Kidney (tissue), 14 donors: Measurements from ENCODE around the gene ABLIM1. TPM values are rescaled to one million over a fixed set of nuclear protein-coding genes. Genes with fewer than 3 reads are reported as not detected.
A peak's percentile ranks its signal among the peaks of the same experiment; 100 is the strongest.

ENCODE experiments used
- DNase-seq, 5 donors: peaks; one replicate each; pipeline ENCODE4 v3.0.0-alpha.2; 2013 to 2020
- FAIRE-seq: peaks from 2 replicates; lab custom pipeline; 2012; peaks lifted over from hg19 to GRCh38; lab: Jason Lieb, UNC
- H3K27ac ChIP-seq, 2 donors: one replicate each; pipeline ENCODE4 v1.7.0; 2013; ENCODE audit warnings: low read depth in 2 of 2, low read length in 2 of 2, inconsistent platforms in 1 of 2
- H3K27me3 ChIP-seq: one replicate; pipeline ENCODE4 v1.7.1; 2013; ENCODE audit warnings: low read length, inconsistent platforms; ENCODE audit not compliant: control insufficient read depth, insufficient read depth
- H3K36me3 ChIP-seq, 3 donors: one replicate each; pipeline versions ENCODE4 v1.7.0 to v1.7.1; 2013; ENCODE audit warnings: low read length in 3 of 3, control low read depth in 1 of 3, inconsistent platforms in 1 of 3; ENCODE audit not compliant: insufficient read depth in 3 of 3, control insufficient read depth in 2 of 3
- H3K4me1 ChIP-seq, 3 donors: one replicate each; pipeline versions ENCODE4 v1.7.0 to v1.7.1; 2013; ENCODE audit warnings: low read length in 3 of 3, inconsistent platforms in 1 of 3, low read depth in 1 of 3; ENCODE audit not compliant: control insufficient read depth in 2 of 3, insufficient read depth in 2 of 3
- H3K4me3 ChIP-seq, 3 donors: one replicate each; pipeline versions ENCODE4 v1.7.0 to v1.8.1; 2013; ENCODE audit warnings: low read length in 3 of 3, control low read depth in 1 of 3, inconsistent platforms in 1 of 3
- H3K9ac ChIP-seq, 3 donors: one replicate each; pipeline versions ENCODE4 v1.7.0 to v1.7.1; 2013; ENCODE audit warnings: low read length in 3 of 3, control low read depth in 1 of 3, inconsistent platforms in 1 of 3
- H3K9me3 ChIP-seq, 3 donors: one replicate each; pipeline versions ENCODE4 v1.7.0 to v1.7.1; 2013; ENCODE audit warnings: low read length in 3 of 3, control low read depth in 1 of 3, inconsistent platforms in 1 of 3; ENCODE audit not compliant: control insufficient read depth in 2 of 3, insufficient read depth in 1 of 3
- CTCF ChIP-seq: IDR thresholded peaks from 3 replicates; pipeline ENCODE4 v1.5.1; 2012; ENCODE audit warnings: mild to moderate bottlenecking, moderate library complexity, borderline replicate concordance; ENCODE audit not compliant: insufficient read depth; ENCODE audit errors: extremely low read depth
- intact Hi-C: fragments of 100-400 bp; cut with DNase I; formaldehyde crosslinking; loops from one replicate; pipeline ENCODE4 v1.11.1; 2022
- polyA plus RNA-seq: library from polyadenylated mRNA; stranded (reverse); fragments of 350-450 nt; fragmentation: Illumina TruSeq; extraction: RNeasy Lipid Tissue Mini Kit (QIAGEN cat#74804); gene quantifications from one replicate; pipeline ENCODE4 v1.2.3, GENCODE V29; 2014; ENCODE audit warnings: low read depth, low replicate concordance; ENCODE audit not compliant: insufficient read depth
- total RNA-seq: library from RNA; stranded (reverse); fragmentation: NEBNext Ultra II Directional; extraction: Animal tissue kit (Norgen Biotek cat#: 25700); gene quantifications from one replicate; pipeline ENCODE4 v1.2.1, GENCODE V29; 2021
- donor health status: control.
- donor health status: control.
- donor health status: control.
- donor health status: control.
- donor health status: control.
- donor health status: DM: yes; HTN: yes; CAD: no.
- donor health status: Normal renal cell carcinoma (clear cell type).

The ABLIM1 gene
- total and polyA plus RNA-seq, 2 donors from 2014 or later = 32.3 to 158 TPM

- FAIRE-seq (peak; percentile 23), DNase-seq (peak; percentile 69 to 83 (median 73))
- H3K9me3 ChIP-seq = no peaks in the 10 kb centered on the region
- peaks cover 0 to 43% (median 27%) of the 10 kb centered on the region in 3 donors for H3K4me1 ChIP-seq
- peak overlapping the region; percentile 85 to 92 for H3K27ac ChIP-seq
- TF ChIP-seq CTCF = no peak
- peak overlapping the region; percentile 55 to 86 (median 83) for H3K4me3 ChIP-seq
- no peaks in the 10 kb centered on the region for H3K36me3 ChIP-seq
- H3K27me3 ChIP-seq = peaks cover 3% of the 10 kb centered on the region
- intact Hi-C loops = no loop called here
- H3K9ac ChIP-seq = peak overlapping the region; percentile 16 to 95 (median 77)
Observed at GRCh38 chr10:114631666-114632417, 26.2 kb downstream of the ABLIM1 start.

- H3K27me3 ChIP-seq = peaks cover 3% of the 10 kb centered on the region
- H3K9me3 ChIP-seq = no peaks in the 10 kb centered on the region
- TF ChIP-seq CTCF = no peak
- peak overlapping the region in 2 of 3 donors; percentile 77 to 95 for H3K9ac ChIP-seq
- peaks cover 0 to 50% (median 32%) of the 10 kb centered on the region in 3 donors for H3K4me1 ChIP-seq
- H3K4me3 ChIP-seq = peak overlapping the region; percentile 55 to 86 (median 83)
- FAIRE-seq = no peak
- H3K27ac ChIP-seq = peak overlapping the region; percentile 85 to 92
- DNase-seq = no peak
- H3K36me3 ChIP-seq = no peaks in the 10 kb centered on the region
- intact Hi-C loops = no loop called here
Observed at GRCh38 chr10:114631090-114631665, 26.9 kb downstream of the ABLIM1 start.

GRCh38 chr10:114629824-114630730, 28.0 kb downstream of the ABLIM1 start:
- Histone ChIP-seq H3K9ac (peak overlapping the region in 2 of 3 donors; percentile 7 to 95), H3K27me3 (peaks cover 3% of the 10 kb centered on the region), H3K9me3 (no peaks in the 10 kb centered on the region), H3K4me1 (peaks cover 0 to 44% (median 30%) of the 10 kb centered on the region in 3 donors), H3K4me3 (peak overlapping the region in 2 of 3 donors; percentile 83 to 86), H3K36me3 (no peaks in the 10 kb centered on the region), H3K27ac (peak overlapping the region; percentile 85 to 92)
- FAIRE-seq (no peak), DNase-seq (no peak)
- TF ChIP-seq CTCF = no peak
- intact Hi-C loops = no loop called here
